Stomach (tissue), 9 donors: Measurements from ENCODE around the gene APCDD1. TPM values are rescaled to one million over a fixed set of nuclear protein-coding genes. Genes with fewer than 3 reads are reported as not detected.
A peak's percentile ranks its signal among the peaks of the same experiment; 100 is the strongest.

Experiments
- DNase-seq, 2 donors: peaks; one replicate each; pipeline versions ENCODE4 v3.0.0 to v3.0.0-alpha.2; 2013 to 2019
- H3K27ac ChIP-seq, 5 donors: fragments of 200-600 bp in 4 of 5; sonication (generic) in 4 of 5; one replicate each; pipeline ENCODE4 v1.5.1; 2013 to 2019; ENCODE audit warnings: mild to moderate bottlenecking in 1 of 5, moderate library complexity in 1 of 5
- H3K27me3 ChIP-seq, 3 donors: fragments of 200-600 bp; sonication (generic); one replicate each; pipeline ENCODE4 v1.5.1; 2017 to 2019; ENCODE audit warnings: mixed run types in 1 of 3
- H3K36me3 ChIP-seq, 4 donors: fragments of 200-600 bp; sonication (generic); 1 replicate in 3 of 4; 2 replicates in 1 of 4; pipeline ENCODE4 v1.5.1; 2016 to 2019
- H3K4me1 ChIP-seq, 4 donors: fragments of 200-600 bp; sonication (generic); one replicate each; pipeline ENCODE4 v1.5.1; 2016 to 2019
- H3K4me3 ChIP-seq, 4 donors: fragments of 200-600 bp; sonication (generic) in 3 of 4; one replicate each; pipeline ENCODE4 v1.5.1; 2016 to 2019; ENCODE audit warnings: mild to moderate bottlenecking in 1 of 4
- H3K9me3 ChIP-seq, 4 donors: fragments of 200-600 bp; sonication (generic); one replicate each; pipeline ENCODE4 v1.5.1; 2016 to 2019
- CTCF ChIP-seq, 7 experiments: fragments of 450-650 bp in 4 of 7; fragments of 200-600 bp in 3 of 7; sonication (generic) in 3 of 7; IDR thresholded peaks; one replicate each; pipeline ENCODE4 v1.5.1; 2016 to 2019; ENCODE audit warnings: antibody characterized with exemption in 7 of 7, control low read depth in 2 of 7, mild to moderate bottlenecking in 1 of 7
- EP300 ChIP-seq: sonication (generic); formaldehyde crosslinking; IDR thresholded peaks from one replicate; pipeline ENCODE4 v1.6.1; 2017; ENCODE audit warnings: antibody characterized with exemption
- POLR2A ChIP-seq, 4 donors: fragments of 450-650 bp; IDR thresholded peaks; one replicate each; pipeline ENCODE4 v1.6.1; 2016; ENCODE audit warnings: antibody characterized with exemption in 4 of 4, control low read depth in 2 of 4, mild to moderate bottlenecking in 1 of 4, moderate library complexity in 1 of 4
- POLR2AphosphoS5 ChIP-seq, 3 donors: sonication (generic); formaldehyde crosslinking; IDR thresholded peaks; one replicate each; pipeline ENCODE4 v1.6.1; 2016; ENCODE audit warnings: antibody characterized with exemption in 3 of 3
- whole genome bisulfite sequencing, 5 donors: extraction: QIAGEN DNeasy Blood & Tissue Kit in 3 of 5; methylation state at CpG; one replicate each; pipeline versions ENCODE4 v1.1.5 to v1.1.7; 2013 to 2018; 5-methylcytosine and 5-hydroxymethylcytosine counted together
- intact Hi-C: fragments of 100-400 bp; cut with DNase I; formaldehyde crosslinking; loops from one replicate; pipeline ENCODE4 v1.15.1; 2023; ENCODE audit warnings: low total_unique reads
- polyA plus RNA-seq, 3 donors: library from polyadenylated mRNA; stranded (reverse); fragments of 200-250 nt; gene quantifications; one replicate each; pipeline ENCODE4 v1.2.3, GENCODE V29; 2013
- total RNA-seq, 5 donors: library from RNA; depleted of rRNA; stranded (reverse); fragments of >200 nt; gene quantifications; one replicate each; pipeline versions ENCODE4 v1.1.0 to v1.2.3, GENCODE V29; 2014 to 2016
- donor health status: healthy with polysubstance abuse.
- donor health status: Bipolar disorder and iron deficiency.
- donor health status: healthy.

Gene APCDD1
- total and polyA plus RNA-seq, 8 donors: 11.0 to 142 (median 25.9) TPM

GRCh38 chr18:10511236-10511635, 56.8 kb downstream of the APCDD1 start:
- Histone ChIP-seq H3K4me1 (peaks cover 0 to 13% (median 2%) of the 10 kb centered on the region in 4 donors), H3K27me3 (no peaks in the 10 kb centered on the region), H3K36me3 (no peaks in the 10 kb centered on the region), H3K27ac (no peak overlapping the region), H3K4me3 (no peak overlapping the region), H3K9me3 (peaks cover 0 to 22% (median 14%) of the 10 kb centered on the region in 4 donors)
- intact Hi-C loops: no loop called here
- DNase-seq: no peak
- TF ChIP-seq POLR2AphosphoS5 (IDR thresholded peaks at IDR 0.05) (no peak), CTCF (IDR thresholded peaks at IDR 0.05) (no peak), POLR2A (IDR thresholded peaks at IDR 0.05) (no peak), EP300 (no peak)
- WGBS, 5 donors: 64 to 81% (median 77%) methylated on average over 2 of the region's 2 CpGs

- peak overlapping the region in 1 of 5 donors; percentile 39 for H3K27ac ChIP-seq
- H3K36me3 ChIP-seq: no peaks in the 10 kb centered on the region
- H3K9me3 ChIP-seq: no peaks in the 10 kb centered on the region
- no peak for TF ChIP-seq POLR2AphosphoS5 (IDR thresholded peaks at IDR 0.05)
- no peak for TF ChIP-seq POLR2A (IDR thresholded peaks at IDR 0.05)
- TF ChIP-seq EP300: no peak
- TF ChIP-seq CTCF (IDR thresholded peaks at IDR 0.05): no peak
- H3K4me3 ChIP-seq: no peak overlapping the region
- intact Hi-C loops: no loop called here
- 49 to 77% (median 66%) methylated on average over 3 of the region's 3 CpGs for WGBS, 5 donors
- DNase-seq: no peak
- H3K27me3 ChIP-seq: no peaks in the 10 kb centered on the region
- H3K4me1 ChIP-seq: peaks cover 7 to 25% (median 13%) of the 10 kb centered on the region in 4 donors
Measured at GRCh38 chr18:10514082-10514481, 59.6 kb downstream of the APCDD1 start.

GRCh38 chr18:10514601-10515000, 60.2 kb downstream of the APCDD1 start:
- peak overlapping the region in 1 of 5 donors; percentile 22 for H3K27ac ChIP-seq
- no peaks in the 10 kb centered on the region for H3K27me3 ChIP-seq
- H3K36me3 ChIP-seq: no peaks in the 10 kb centered on the region
- intact Hi-C loops: no loop called here
- peaks cover 11 to 30% (median 19%) of the 10 kb centered on the region in 4 donors for H3K4me1 ChIP-seq
- no peak for DNase-seq
- H3K9me3 ChIP-seq: no peaks in the 10 kb centered on the region
- no peak for TF ChIP-seq POLR2AphosphoS5 (IDR thresholded peaks at IDR 0.05)
- no peak for TF ChIP-seq EP300
- no peak for TF ChIP-seq POLR2A (IDR thresholded peaks at IDR 0.05)
- no peak for TF ChIP-seq CTCF (IDR thresholded peaks at IDR 0.05)
- H3K4me3 ChIP-seq: no peak overlapping the region

- H3K36me3 ChIP-seq: no peaks in the 10 kb centered on the region
- H3K9me3 ChIP-seq: no peaks in the 10 kb centered on the region
- intact Hi-C loops: no loop called here
- H3K4me1 ChIP-seq: peaks cover 11 to 39% (median 25%) of the 10 kb centered on the region in 4 donors
- TF ChIP-seq CTCF (IDR thresholded peaks at IDR 0.05) (no peak), POLR2A (IDR thresholded peaks at IDR 0.05) (no peak), POLR2AphosphoS5 (IDR thresholded peaks at IDR 0.05) (no peak), EP300 (no peak)
- H3K27ac ChIP-seq: no peak overlapping the region
- H3K27me3 ChIP-seq: no peaks in the 10 kb centered on the region
- no peak overlapping the region for H3K4me3 ChIP-seq
- no peak for DNase-seq
- WGBS, 5 donors: 53 to 74% (median 61%) methylated on average over 4 of the region's 4 CpGs
Measured at GRCh38 chr18:10515456-10515855, 61.0 kb downstream of the APCDD1 start.
